GM19328 (cell line): ENCODE data around the gene PRSS53.
"Not testable (repeated sequence)": the region's sequence is repeated elsewhere in the genome, so short reads cannot be mapped to it uniquely, and the experiment has no call there.

ENCODE experiments used
- ATAC-seq: cut with Tn5 transposase; IDR thresholded peaks from one replicate; pipeline ENCODE4 v1.9.1; 2021; ENCODE audit warnings: mild to moderate bottlenecking, moderate library complexity; ENCODE audit not compliant: unreplicated experiment

PRSS53 gene

GRCh38 chr16:31088459-31089183 lies at the start of gene PRSS53:
TSS of gene PRSS53 (minus strand) at chr16:31088943. CDS start at chr16:31088809, 134 bp downstream.
- ATAC-seq = no peak

- ATAC-seq = not testable (repeated sequence)
Observed at GRCh38 chr16:31136822-31137499, 48.2 kb upstream of the PRSS53 start.

- no peak for ATAC-seq
Observed at GRCh38 chr16:31136287-31136662, 47.5 kb upstream of the PRSS53 start.

- ATAC-seq = no peak
Observed at GRCh38 chr16:31135535-31136286, 47.0 kb upstream of the PRSS53 start, which contains the start of gene PRSS8. TSS of gene PRSS8 (minus strand) at chr16:31135727. CDS start at chr16:31135498, 229 bp downstream.

GRCh38 chr16:31134625-31135534 lies 46.1 kb upstream of the PRSS53 start:
- no peak for ATAC-seq

GRCh38 chr16:31134091-31134571 lies 45.4 kb upstream of the PRSS53 start:
- ATAC-seq = no peak

GRCh38 chr16:31133046-31133501 lies 44.3 kb upstream of the PRSS53 start:
- ATAC-seq = no peak

GRCh38 chr16:31132303-31132979 lies 43.7 kb upstream of the PRSS53 start:
- no peak for ATAC-seq

- no peak for ATAC-seq
Observed at GRCh38 chr16:31131841-31132271, 43.1 kb upstream of the PRSS53 start.

- ATAC-seq = no peak
Observed at GRCh38 chr16:31131416-31131815, 42.7 kb upstream of the PRSS53 start.

GRCh38 chr16:31130899-31131298 lies 42.2 kb upstream of the PRSS53 start:
- no peak for ATAC-seq

- ATAC-seq = no peak
Observed at GRCh38 chr16:31130336-31130891, 41.7 kb upstream of the PRSS53 start.

- ATAC-seq = no peak
Observed at GRCh38 chr16:31129568-31130335, 41.0 kb upstream of the PRSS53 start.

GRCh38 chr16:31128711-31129567 lies 40.2 kb upstream of the PRSS53 start:
- ATAC-seq = no peak

- no peak for ATAC-seq
Observed at GRCh38 chr16:31127182-31127581, 38.4 kb upstream of the PRSS53 start.

- no peak for ATAC-seq
Observed at GRCh38 chr16:31125844-31126243, 37.1 kb upstream of the PRSS53 start.

GRCh38 chr16:31120129-31120528 lies 31.4 kb upstream of the PRSS53 start:
- ATAC-seq = no peak
